Liver (tissue), 3 donors: Measurements from ENCODE around the gene DOCK11.

Source experiments
- ATF3 ChIP-seq: IDR thresholded peaks from 2 replicates; pipeline ENCODE4 v1.6.1; 2016; ENCODE audit warnings: antibody characterized with exemption
- CTCF ChIP-seq: fragments of 150-350 bp; IDR thresholded peaks from 2 replicates; pipeline ENCODE4 v1.5.1; 2017; ENCODE audit warnings: improper control_type of control experiment, low read depth, low read length; ENCODE audit not compliant: missing input control
- JUND ChIP-seq, 2 donors: IDR thresholded peaks; 2 replicates each; pipeline ENCODE4 v1.6.1; 2016; ENCODE audit warnings: antibody characterized with exemption in 2 of 2
- MAX ChIP-seq: IDR thresholded peaks from 2 replicates; pipeline ENCODE4 v1.6.1; 2016; ENCODE audit warnings: antibody characterized with exemption
- REST ChIP-seq: IDR thresholded peaks from 2 replicates; pipeline ENCODE4 v1.6.1; 2016; ENCODE audit warnings: antibody characterized with exemption, mild to moderate bottlenecking
- TAF1 ChIP-seq: conservative IDR thresholded peaks from 2 replicates; pipeline ENCODE4 v1.6.1; 2016; ENCODE audit warnings: antibody characterized with exemption, mild to moderate bottlenecking
- YY1 ChIP-seq: IDR thresholded peaks from 2 replicates; pipeline ENCODE4 v1.6.1; 2016; ENCODE audit warnings: antibody characterized with exemption, mild to moderate bottlenecking
- ZBTB33 ChIP-seq: IDR thresholded peaks from 2 replicates; pipeline ENCODE4 v1.6.1; 2016; ENCODE audit warnings: antibody characterized with exemption
- donor health status: healthy.
- donor health status: healthy.

DNA sequence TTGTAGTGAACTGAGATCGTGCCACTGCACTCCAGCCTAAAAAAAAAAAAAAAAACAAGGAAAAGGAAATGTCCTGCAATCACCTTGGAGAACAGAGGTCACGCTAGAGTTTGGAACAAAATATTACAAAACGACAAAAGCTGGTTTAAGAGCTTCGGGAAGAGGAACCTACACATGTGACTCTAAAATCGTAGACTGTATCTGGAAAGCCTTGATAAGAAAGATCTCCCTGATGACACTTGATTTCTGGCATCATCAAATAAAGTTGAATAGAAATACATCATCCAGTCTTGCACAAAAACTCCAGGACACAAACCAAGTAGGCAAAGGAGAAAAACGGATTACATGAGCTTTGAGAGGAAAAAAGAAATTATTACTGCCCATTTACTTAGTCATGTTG lies 31.1 kb upstream of the DOCK11 start:
- TF ChIP-seq CTCF: no peak
- no peak for TF ChIP-seq YY1
- no peak for TF ChIP-seq REST
- TF ChIP-seq JUND (IDR thresholded peaks at IDR 0.05): no peak
- no peak for TF ChIP-seq ATF3
- TF ChIP-seq TAF1: no peak
- no peak for TF ChIP-seq MAX
- TF ChIP-seq ZBTB33: no peak
